ENCODE measurements around the gene SEMA4B.

GRCh38 chr15:90189781-90190467, 11.2 kb upstream of the SEMA4B start:
- TF ChIP-seq ZNF143 (CRISPR knock-in tag; IDR thresholded peaks at IDR 0.05) (no peak), ATF7 (IDR thresholded peaks at IDR 0.05) (no peak), CBX8 (IDR thresholded peaks at IDR 0.05; ENCODE audit: borderline replicate concordance, extremely low read depth, low read depth, low read length, poor library complexity, severe bottlenecking) (no peak), POLR2A (conservative IDR thresholded peaks at IDR 0.05) (no peak), TEAD4 (IDR thresholded peaks at IDR 0.05; ENCODE audit: low read length) (no peak), TEAD4 (CRISPR knock-in tag; IDR thresholded peaks at IDR 0.05; ENCODE audit: borderline replicate concordance) (no peak), GATAD2B (IDR thresholded peaks at IDR 0.05; ENCODE audit: borderline replicate concordance) (no peak), MECOM (CRISPR knock-in tag; IDR thresholded peaks at IDR 0.05) (no peak), ZSCAN29 (IDR thresholded peaks at IDR 0.05) (no peak), GABPA (tag; conservative IDR thresholded peaks at IDR 0.05; ENCODE audit: low read depth) (no peak), ATF1 (CRISPR knock-in tag; IDR thresholded peaks at IDR 0.05) (no peak), ATF1 (tag; IDR thresholded peaks at IDR 0.05) (no peak)
- TF ChIP-seq, protein P1, sequence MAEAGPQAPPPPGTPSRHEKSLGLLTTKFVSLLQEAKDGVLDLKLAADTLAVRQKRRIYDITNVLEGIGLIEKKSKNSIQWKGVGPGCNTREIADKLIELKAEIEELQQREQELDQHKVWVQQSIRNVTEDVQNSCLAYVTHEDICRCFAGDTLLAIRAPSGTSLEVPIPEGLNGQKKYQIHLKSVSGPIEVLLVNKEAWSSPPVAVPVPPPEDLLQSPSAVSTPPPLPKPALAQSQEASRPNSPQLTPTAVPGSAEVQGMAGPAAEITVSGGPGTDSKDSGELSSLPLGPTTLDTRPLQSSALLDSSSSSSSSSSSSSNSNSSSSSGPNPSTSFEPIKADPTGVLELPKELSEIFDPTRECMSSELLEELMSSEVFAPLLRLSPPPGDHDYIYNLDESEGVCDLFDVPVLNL (CRISPR knock-in tag; IDR thresholded peaks at IDR 0.05; ENCODE audit: low read depth) = no peak
- TF ChIP-seq, protein P2, sequence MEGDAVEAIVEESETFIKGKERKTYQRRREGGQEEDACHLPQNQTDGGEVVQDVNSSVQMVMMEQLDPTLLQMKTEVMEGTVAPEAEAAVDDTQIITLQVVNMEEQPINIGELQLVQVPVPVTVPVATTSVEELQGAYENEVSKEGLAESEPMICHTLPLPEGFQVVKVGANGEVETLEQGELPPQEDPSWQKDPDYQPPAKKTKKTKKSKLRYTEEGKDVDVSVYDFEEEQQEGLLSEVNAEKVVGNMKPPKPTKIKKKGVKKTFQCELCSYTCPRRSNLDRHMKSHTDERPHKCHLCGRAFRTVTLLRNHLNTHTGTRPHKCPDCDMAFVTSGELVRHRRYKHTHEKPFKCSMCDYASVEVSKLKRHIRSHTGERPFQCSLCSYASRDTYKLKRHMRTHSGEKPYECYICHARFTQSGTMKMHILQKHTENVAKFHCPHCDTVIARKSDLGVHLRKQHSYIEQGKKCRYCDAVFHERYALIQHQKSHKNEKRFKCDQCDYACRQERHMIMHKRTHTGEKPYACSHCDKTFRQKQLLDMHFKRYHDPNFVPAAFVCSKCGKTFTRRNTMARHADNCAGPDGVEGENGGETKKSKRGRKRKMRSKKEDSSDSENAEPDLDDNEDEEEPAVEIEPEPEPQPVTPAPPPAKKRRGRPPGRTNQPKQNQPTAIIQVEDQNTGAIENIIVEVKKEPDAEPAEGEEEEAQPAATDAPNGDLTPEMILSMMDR (IDR thresholded peaks at IDR 0.05 in 2 of 3, conservative IDR thresholded peaks at IDR 0.05 in 1 of 3; ENCODE audit: insufficient read depth in 2 of 3, low read depth in 1 of 3, low read length in 3 of 3) = no peak
